Islet of Langerhans (tissue), 1 donor: ENCODE data around the gene TRIM9.
"Not testable (repeated sequence)": the region's sequence is repeated elsewhere in the genome, so short reads cannot be mapped to it uniquely, and the experiment has no call there.

Experiments
- FAIRE-seq: peaks from one replicate; lab custom pipeline; 2011; peaks lifted over from hg19 to GRCh38; lab: Jason Lieb, UNC

TRIM9 gene

GRCh38 chr14:51002406-51002999, 92.4 kb downstream of the TRIM9 start:
- no peak for FAIRE-seq

GRCh38 chr14:51000566-51000965, 94.3 kb downstream of the TRIM9 start:
- FAIRE-seq, result no peak

- no peak for FAIRE-seq
Observed at GRCh38 chr14:50999726-51000125, 95.2 kb downstream of the TRIM9 start.

- FAIRE-seq, result no peak
Observed at GRCh38 chr14:50998612-50999011, 96.3 kb downstream of the TRIM9 start.

- FAIRE-seq, result no peak
Observed at GRCh38 chr14:50997712-50998111, 97.2 kb downstream of the TRIM9 start.

- FAIRE-seq, result not testable (repeated sequence)
Observed at GRCh38 chr14:50994158-50994557, 100.7 kb downstream of the TRIM9 start.

GRCh38 chr14:50985859-50986331, 109.0 kb downstream of the TRIM9 start:
- FAIRE-seq, result no peak

- FAIRE-seq, result peak; percentile 38
Observed at GRCh38 chr14:50985124-50985858, 109.6 kb downstream of the TRIM9 start.

GRCh38 chr14:50984036-50984710, 110.7 kb downstream of the TRIM9 start:
- no peak for FAIRE-seq

GRCh38 chr14:50979941-50980850, 114.7 kb downstream of the TRIM9 start:
- no peak for FAIRE-seq

GRCh38 chr14:50978888-50979287, 116.0 kb downstream of the TRIM9 start:
- no peak for FAIRE-seq

- no peak for FAIRE-seq
Observed at GRCh38 chr14:50978529-50978871, 116.4 kb downstream of the TRIM9 start.

- no peak for FAIRE-seq
Observed at GRCh38 chr14:50977863-50978528, 116.9 kb downstream of the TRIM9 start.

GRCh38 chr14:50974118-50974517, 120.8 kb downstream of the TRIM9 start:
- FAIRE-seq, result no peak

GRCh38 chr14:50972734-50973133, 122.2 kb downstream of the TRIM9 start:
- no peak for FAIRE-seq

- no peak for FAIRE-seq
Observed at GRCh38 chr14:50970886-50971781, 123.8 kb downstream of the TRIM9 start.

GRCh38 chr14:50967790-50968189, 127.1 kb downstream of the TRIM9 start:
- no peak for FAIRE-seq

GRCh38 chr14:50967103-50967502, 127.8 kb downstream of the TRIM9 start:
- FAIRE-seq, result no peak

- FAIRE-seq, result no peak
Observed at GRCh38 chr14:50964683-50965390, 130.1 kb downstream of the TRIM9 start.

GRCh38 chr14:50963919-50964318, 131.0 kb downstream of the TRIM9 start:
- no peak for FAIRE-seq
